HT1080 (cell line): Measurements from ENCODE around the gene CDKAL1. TPM values are rescaled to one million over a fixed set of nuclear protein-coding genes. Genes with fewer than 3 reads are reported as not detected.
A peak's percentile ranks its signal among the peaks of the same experiment; 100 is the strongest.
"Not testable (repeated sequence)": the region's sequence is repeated elsewhere in the genome, so short reads cannot be mapped to it uniquely, and the experiment has no call there.

Experiments used
- DNase-seq: peaks from one replicate; pipeline ENCODE4 v3.0.0-alpha.2; 2015; ENCODE audit warnings: low read depth
- total RNA-seq: library from RNA; depleted of rRNA; stranded (reverse); fragments of >200 nt; shearing (Covaris generic); gene quantifications from 2 replicates; pipeline ENCODE4 v1.2.3, GENCODE V29; 2014

The CDKAL1 gene
- total RNA-seq, 1 experiment from 2014 or later = 13.5 TPM

DNA sequence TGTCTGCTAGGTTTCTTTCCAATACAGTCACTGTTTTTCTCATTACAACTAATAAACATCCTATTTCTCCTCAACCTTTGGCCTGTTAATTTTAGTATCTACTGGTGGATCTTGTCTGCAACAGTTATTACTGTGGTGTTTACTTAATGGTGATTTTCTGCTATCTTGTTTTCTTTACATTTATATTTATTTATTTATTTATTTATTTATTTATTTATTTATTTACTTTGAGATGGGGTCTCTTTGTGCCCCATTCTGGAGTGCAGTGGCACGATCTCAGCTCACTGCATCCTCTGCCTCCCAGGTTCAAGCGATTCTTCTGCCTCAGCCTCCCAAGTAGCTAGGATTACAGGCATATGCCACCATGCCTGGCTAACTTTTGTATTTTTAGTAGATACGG is 15.1 kb downstream of the CDKAL1 start:
- DNase-seq = not testable (repeated sequence)

DNA sequence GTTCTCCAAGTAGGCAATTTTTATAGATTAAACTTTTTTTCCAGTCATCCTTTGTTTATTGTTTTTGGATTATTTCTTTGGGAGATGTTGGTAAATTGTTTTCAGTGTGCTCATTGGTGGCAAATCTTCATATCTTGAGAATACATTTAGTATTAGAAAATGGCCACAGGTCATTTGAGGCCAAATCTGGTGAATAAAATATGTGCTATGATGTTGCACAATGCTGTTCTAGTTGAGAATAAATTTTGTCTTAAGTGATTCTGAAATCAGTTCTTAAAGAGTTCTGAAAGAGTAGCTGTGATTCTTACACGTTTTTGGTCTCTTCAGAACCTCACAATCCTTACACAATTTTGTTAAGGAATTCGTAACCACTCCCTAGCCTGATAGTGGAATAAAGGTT is 20.1 kb downstream of the CDKAL1 start:
- no peak for DNase-seq

DNA sequence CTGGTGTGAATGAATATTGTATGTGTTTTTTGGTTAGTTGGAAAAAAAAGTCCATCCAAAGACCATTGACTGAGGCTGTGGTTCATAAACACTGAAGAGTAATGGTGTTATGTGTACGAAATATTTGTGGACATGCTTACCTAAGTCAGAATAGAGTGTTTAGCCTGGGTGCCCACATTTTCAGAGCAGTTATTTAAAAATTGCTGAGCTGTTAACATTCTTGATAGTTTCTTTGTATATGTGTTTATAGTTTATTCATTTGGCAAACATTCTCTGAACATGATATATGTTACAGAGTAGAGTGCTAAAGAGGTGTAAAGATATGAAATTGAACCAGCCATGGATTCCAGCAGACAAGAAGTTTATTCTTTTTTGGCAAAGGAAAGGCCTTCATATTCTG is 20.6 kb downstream of the CDKAL1 start:
- DNase-seq = no peak

DNA sequence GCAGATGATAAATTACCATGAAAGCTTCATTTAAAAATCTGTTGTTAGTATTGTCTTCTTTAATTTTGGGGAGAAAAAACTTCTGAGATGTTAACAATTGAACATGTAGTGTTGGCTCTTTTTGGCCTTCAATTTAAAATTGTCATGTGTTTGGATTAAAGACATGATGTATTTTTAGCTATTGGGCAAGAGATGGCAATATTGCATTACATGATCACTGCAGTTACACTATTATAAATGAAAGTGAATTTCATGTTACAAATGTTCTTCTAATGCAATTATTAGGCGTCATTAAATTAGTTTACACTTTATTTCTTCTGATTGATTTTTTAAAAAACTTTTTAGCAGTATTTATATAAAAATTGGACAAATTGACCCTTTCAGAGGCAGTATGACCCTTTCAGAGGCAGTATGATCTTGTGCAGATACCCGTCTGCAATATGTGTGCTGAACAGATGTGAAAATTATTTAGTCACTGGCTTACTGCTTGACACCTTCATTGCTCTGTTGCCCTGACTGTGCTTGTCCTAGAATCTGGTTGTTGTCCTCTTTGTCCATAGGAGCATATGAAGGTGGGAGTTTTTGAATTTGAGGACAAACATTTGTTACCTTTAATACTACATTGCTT is 25.8 kb downstream of the CDKAL1 start:
- no peak for DNase-seq

DNA sequence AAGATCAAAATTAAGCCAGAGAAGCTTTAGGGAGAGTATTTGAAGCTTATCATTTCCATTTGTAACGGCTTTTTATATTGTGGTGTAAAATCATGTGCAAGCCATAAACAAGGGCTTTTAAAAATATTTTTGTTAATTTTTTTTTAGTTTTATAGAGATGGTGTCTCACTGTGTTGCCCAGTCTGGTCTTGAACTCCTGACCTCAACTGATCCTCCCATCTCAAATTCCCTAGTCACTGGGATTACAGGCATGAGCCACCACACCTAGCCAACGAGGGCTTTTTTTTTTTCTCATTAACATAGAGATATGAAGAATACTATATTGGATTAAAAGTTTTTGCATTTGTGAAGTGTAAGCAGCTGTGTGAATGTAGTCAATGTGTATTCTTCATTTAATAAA is 29.1 kb downstream of the CDKAL1 start:
- no peak for DNase-seq

DNA sequence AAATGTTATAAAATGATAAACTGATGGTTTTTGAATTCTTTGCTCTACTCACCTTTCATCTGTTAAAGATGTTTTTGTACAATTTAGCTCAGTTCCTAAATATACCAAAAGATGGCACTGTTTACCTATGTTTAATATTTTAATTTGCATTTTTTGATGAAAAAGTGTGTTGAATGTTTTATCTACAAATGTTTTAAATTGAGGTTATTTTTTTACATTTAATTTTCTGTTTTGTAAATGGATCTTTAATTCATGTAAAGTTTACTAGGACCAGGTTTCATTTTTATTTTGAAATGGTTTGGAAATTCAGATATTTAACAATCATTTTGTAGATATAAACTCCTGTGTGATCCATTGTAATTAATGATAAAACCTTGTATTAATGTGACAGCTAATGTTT is 30.0 kb downstream of the CDKAL1 start:
- peak; percentile 15 for DNase-seq

DNA sequence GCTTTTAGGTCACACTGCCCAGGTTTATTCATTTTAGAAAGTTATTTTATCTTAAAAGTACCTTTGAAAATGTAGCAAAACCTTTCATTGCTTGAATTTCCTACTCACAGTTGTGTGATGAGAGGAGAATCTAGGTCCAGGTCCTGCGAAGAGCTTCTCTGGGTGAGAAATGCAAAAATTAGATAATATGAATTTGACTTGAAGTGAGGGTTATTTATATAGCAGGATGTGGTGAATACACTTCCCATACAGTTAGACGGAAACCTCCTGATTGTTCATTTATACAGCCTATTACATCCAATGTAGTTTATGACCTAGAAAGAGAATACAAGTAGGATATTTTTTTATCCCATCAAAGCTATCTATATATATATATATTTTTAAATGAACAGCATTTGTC is 30.5 kb downstream of the CDKAL1 start:
- DNase-seq = peak; percentile 14

DNA sequence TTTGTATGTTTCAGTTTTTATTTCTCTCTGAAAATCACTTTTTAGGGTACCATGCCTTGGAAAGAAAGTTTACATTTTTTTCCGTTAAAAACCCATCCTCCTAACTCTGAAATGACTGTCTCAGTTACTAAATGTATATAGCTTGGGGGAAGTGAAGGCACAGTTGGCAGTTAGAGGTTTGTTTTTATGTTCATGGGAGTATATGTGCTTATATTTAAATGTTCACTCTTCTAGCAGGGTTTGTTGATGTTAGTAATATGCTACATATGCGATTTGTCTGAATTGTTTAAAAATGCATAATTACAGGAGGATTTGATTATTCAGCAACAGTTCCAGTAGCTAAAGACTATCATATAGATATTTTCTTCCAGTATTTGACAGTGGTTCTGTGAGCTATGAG is 31.1 kb downstream of the CDKAL1 start:
- DNase-seq = no peak

DNA sequence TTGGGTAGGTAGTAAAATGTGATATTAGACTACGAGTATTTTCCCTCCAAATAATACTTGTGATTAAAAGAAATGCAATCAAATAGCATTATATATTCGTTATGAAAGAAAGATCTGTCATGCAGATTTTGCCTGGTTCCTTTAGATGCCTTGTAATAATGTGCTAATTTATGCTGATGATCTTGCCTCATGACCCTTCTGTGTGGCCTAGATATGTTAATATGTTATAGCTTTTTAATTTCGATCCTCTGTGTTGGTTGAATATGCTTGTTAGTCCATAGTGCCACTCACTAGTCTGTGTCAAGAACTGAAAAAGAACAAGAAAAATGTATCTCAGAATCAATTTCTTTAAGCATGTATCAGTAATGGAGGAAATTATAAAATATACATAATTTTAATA is 31.9 kb downstream of the CDKAL1 start:
- no peak for DNase-seq

DNA sequence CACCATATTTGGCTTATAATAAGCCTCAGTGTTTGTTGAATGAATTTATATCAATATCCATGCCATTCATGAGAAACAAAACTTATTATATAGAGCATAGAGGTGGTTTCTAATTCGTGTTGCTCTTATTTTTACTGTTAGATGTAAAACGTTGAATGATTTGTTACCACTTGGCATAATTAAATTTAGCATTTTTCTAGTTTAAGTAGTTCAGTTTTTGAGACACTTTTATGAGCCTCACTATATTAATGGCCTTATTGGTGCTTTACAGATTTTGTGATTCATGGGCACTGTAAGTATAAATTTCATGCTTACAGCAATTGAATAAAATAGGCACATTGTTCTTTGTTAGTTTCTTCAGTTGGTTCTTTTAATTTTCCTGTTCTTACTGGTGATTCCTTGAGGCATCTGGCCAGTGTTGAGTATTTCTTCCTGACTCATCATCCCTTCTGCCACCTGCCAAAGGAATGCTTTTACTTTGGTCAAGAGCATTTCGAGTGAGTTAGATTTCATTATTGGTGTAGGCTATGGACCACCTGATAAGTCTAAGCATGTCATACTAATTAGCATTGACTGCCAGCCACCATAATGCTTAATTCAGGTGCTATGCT is 34.8 kb downstream of the CDKAL1 start:
- peak; percentile 83 for DNase-seq

DNA sequence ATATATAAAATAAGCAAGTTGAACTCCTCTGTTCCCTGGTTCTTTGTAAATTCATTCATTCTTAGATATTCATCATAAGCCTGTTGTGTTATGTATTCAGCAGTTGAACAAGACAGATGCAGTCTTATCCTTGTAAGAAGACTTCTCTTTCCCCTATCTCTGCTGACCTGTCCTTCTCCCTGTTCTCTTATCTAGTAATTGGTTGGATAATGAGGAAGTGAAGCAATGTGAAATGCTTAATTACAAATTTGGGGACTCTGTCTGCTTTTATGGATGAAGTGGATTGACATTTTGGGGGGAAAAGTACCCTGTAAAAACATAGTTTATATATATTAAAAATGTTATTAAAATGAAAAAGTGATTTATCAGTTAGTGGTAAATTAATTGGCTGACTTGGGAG is 37.0 kb downstream of the CDKAL1 start:
- no peak for DNase-seq

DNA sequence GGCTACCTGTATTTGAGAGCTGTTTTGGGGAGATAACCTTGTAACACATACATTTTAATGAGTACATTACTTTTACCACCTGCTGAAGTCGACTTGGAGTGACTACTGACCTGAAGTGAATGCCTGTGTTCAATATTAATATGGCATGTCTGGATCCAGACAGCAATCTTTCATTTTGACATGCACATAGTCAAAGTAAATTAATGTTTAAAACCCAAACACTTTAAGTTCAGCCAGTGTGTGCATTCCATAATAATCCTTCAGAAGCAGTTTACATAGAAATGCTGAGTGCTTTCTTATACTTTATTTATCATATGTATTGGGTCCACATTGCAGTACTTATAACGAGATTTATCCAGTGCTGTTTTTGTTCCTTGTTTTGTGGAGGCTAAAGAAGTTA is 38.0 kb downstream of the CDKAL1 start:
- DNase-seq = no peak

DNA sequence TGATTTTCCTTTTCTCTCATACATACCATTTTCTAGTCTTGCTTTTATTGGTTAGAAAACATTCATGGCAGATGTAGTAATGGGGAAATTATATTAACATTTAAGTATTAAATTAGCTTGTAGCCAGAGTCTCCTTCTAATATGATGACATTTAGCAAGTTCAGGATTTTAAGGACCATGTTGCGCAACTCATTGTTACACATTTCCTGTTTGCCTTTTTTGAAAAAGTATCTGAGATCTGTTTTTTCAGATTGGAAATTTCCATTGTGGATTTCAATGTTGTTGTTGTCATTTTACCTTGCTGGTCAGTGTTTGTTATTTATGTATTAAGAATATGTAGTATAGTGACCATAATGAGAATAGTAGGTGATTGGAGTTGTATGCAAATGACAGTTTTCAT is 38.7 kb downstream of the CDKAL1 start:
- DNase-seq = peak; percentile 50

DNA sequence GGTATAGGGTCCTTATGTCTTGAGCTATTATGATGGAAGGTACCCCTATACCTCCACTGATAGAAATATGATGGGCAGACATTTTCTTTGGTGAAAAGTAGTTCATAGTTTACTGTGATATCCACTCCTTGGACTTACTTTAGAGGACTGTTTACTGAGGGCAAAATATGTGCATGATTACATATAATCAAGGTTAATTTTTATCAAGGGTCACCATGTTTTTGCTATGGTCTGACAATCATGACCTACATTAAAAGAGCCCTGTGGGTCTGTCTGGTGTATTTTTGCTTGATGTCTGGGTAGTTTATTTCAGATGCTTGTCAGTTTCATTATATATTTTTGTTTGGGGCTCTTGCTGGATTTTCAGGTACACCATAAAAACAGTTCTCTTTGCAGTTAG is 40.1 kb downstream of the CDKAL1 start:
- DNase-seq = no peak

DNA sequence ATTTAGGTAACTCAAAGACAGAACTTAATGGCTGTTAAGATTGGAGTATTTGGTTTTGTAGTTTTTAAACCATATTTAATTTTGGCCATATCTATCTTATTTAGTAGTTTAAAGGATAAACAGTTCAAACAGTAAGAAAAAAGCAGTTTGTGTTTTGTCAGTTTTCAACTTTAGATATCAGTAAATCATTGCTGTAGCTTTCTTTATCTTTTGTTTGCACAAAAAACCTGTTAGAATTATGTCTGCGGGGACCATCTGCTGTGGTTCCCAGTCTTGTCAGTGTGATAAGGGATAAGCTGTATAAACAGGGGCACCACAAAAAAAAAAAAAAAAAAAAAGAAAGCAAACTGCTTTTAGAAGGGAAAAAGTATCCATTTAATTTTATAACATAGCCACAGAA is 40.9 kb downstream of the CDKAL1 start:
- DNase-seq = no peak

DNA sequence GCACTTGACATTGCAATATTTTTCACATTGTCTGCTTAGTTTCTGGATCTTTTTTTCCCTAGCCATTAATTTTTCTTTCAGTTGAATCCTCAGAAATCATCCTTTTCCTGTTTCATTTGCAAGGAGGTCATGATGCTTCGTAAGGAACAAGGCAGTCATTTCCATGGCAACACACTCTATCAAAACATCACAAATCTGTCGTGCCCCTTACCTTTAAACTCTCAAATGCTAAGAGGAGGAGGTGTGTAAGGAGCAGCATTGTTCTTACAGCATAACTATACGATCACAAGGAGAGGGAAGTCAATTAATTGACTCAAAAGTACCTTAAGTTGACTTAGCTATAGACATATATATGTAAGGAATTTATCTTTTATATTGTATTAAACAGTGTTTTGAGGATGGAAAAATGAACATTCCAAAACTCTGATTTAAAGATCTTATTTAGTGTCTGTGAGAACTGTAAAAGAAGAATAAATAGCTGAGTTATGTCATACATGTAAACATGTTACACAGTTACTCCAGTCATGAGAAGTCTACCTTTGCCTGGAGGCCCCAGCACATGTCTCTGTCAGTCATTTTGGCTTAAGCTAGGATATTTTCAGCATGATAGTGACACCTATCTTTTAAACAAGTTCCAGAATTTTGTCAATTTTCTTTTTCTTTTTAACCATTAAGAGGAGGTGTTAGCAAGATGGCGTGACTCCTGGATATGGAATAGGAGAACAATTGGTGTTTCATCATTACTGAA is 41.6 kb downstream of the CDKAL1 start:
- no peak for DNase-seq

DNA sequence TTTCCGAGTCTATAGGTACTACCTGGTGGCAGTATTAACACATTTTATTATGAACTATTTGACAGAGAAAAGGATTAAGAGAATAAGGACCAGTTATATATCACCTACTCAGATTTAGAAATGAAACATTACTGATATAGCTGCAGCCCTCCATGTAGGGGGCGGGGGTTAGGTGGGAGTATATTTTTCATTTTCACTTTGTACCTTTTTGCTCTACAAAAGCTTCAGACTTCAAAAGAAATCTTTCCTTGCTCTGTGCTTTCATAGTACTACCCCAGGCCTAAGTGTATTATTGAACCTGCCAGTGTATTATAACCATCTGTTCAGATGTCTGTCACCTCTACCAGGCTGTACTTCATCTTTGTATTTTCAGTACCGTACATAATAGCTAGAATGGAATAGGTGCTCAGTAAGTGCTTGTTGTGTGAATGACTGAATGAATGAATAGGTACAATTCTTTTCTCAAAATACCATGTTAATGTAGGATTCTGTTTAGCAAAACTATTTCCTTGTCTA is 43.0 kb downstream of the CDKAL1 start:
- no peak for DNase-seq

DNA sequence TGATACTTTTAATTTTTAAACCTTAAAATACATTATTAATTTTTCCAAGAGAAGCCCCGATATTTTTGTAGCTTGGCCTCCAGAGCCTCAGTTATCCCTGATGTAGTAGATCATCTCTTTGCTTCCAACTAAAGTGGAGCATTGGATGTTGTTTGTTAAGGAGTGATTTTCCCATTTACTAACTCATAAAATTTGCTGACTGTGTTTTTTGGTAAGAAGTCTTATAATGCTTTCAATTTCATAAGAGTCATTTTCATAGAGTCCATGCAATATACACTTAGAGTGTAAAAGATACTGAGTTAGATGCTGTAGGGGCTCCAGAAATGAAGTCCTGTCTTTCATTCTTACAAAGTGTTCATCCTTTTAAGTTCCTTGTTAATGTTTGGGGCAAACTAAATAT is 46.8 kb downstream of the CDKAL1 start:
- DNase-seq = no peak

DNA sequence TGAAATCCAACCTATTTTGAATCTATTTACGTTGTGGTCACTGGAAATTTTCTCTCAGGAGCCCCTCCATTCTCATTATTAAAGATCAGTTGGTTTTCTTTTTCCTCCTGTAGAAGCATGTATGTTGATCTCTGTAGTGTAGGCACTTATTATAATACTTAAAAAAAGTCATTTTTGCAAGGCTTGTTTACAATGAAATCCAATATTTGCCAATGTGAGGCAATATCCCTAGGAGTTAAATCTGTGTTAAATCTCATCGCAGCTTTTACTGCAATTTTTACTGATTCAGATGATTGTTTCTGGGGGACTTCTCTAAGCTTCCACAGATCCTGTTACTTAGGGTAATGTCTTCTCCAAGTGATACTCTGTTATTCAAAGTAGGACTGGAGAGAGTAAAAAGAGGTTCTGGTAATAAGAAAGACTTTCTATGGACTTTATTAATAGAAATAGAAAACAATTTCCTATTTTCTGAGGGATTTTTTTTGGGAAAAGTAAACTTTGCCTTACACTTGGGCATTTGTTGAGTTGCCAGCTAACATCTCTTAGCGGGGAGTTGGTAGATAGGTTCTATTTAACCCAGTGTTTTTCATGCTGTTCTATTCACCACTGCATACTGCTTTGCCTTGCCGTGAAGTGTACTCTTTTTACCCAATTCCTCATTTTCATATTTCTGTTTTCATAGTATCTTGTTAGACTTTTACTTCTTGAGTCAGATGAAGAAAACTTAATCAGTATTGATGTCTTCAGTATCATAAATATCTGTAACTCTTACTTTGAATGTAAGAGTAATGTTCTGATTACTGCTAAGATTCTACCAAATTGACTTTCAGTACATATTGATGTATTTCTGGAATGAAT is 48.6 kb downstream of the CDKAL1 start:
- no peak for DNase-seq

DNA sequence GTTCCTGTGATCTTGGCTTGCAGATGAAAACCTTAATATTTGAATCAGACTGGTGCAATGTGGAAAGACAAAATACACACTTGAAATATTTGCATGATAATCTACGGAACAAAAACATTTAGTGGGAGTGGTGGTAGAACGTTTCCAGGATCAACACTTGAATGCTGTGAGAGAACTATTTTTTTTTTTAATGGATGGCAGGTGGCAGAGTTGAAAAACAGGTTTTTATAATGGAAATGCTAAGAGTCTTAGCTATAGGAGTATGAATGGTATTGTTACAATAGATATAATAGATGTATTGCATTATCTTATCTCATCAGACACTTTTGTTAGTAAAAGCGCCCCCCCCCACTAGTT is 49.2 kb downstream of the CDKAL1 start:
- no peak for DNase-seq

DNA sequence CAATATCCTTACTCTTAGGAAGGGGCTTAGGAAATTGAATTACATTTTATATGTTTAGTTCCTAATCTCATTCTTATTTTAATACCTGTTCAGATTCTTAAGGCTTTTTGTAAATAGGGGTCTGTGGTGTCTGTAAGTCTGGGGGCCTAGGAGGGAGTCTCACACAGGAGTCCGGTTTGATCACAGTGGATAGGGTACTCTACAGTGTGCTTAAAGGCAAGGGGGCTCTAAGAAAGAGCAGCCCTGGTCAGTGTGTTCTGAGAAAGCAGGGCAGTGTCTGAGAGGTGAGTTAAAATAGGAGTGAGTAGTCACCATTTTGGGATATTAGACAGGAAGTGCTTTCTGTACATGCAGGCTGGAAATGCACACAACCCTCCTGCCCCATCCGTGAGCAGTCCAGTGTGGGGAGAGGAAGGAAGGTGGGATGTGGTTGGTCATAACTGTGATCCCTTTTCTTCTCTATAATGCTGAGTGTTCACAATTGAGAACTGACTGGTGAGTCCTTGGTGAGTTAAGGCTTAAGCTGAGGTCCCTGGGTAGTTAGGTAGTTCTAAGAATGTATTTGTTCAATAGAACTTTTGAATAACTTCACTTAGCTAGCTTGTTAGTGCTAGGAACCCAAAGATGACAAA is 50.0 kb downstream of the CDKAL1 start:
- DNase-seq = peak; percentile 10
